Measurements from ENCODE around the gene MRPS18A. TPM values are rescaled to one million over a fixed set of nuclear protein-coding genes. Genes with fewer than 3 reads are reported as not detected.

Gene MRPS18A
- total and polyA plus RNA-seq, 9 of the 15 experiments (the other 6 are each of a cell fraction or from before 2014, with no cell fraction given) = 87.5 to 243 (median 125) TPM

DNA sequence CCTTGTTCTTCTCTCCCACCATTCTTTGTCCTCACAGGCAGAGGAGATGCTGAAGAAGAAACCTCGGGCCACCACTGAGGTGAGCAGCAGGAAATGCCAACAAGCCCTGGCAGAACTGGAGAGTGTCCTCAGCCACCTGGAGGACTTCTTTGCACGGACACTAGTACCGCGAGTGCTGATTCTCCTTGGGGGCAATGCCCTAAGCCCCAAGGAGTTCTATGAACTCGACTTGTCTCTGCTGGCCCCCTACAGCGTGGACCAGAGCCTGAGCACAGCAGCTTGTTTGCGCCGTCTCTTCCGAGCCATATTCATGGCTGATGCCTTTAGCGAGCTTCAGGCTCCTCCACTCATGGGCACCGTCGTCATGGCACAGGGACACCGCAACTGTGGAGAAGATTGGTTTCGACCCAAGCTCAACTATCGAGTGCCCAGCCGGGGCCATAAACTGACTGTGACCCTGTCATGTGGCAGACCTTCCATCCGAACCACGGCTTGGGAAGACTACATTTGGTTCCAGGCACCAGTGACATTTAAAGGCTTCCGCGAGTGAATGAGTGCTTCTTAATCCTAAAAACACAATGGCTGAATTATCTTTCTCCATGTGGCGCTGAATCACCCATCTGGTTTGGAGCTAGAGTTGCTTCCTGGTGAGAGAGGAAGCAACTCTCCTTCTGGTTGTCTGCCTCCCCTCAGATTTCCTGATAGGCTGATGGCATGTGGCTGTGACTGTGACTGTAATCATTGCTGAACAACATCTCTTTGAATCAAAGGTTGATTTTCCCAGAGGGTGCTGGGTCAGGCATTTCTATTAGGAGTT is 47.4 kb downstream of the MRPS18A start (continued):
- TF ChIP-seq TEAD1 (CRISPR knock-in tag; IDR thresholded peaks at IDR 0.05) (peak in 1 of 2 experiments; percentile 65; a peak in 2 of 4 replicates), STAT5A (IDR thresholded peaks at IDR 0.05; ENCODE audit: borderline replicate concordance, low read length) (no peak), BDP1 (IDR thresholded peaks at IDR 0.05; ENCODE audit: insufficient read depth, insufficient read length) (no peak), JUNB (CRISPR knock-in tag; conservative IDR thresholded peaks at IDR 0.05) (no peak), PHB (CRISPR knock-in tag; IDR thresholded peaks at IDR 0.05) (no peak), NR2F6 (CRISPR knock-in tag; IDR thresholded peaks at IDR 0.05) (no peak), NCOA6 (IDR thresholded peaks at IDR 0.05) (no peak), POLR2A (conservative IDR thresholded peaks at IDR 0.05) (no peak), ZNF507 (tag; conservative IDR thresholded peaks at IDR 0.05) (no peak), POLR3A (IDR thresholded peaks at IDR 0.05; ENCODE audit: borderline replicate concordance, extremely low read depth, insufficient read depth, insufficient read length) (no peak), ZNF717 (CRISPR knock-in tag; IDR thresholded peaks at IDR 0.05) (no peak), FIP1L1 (IDR thresholded peaks at IDR 0.05; ENCODE audit: low read depth, low read length, poor library complexity, severe bottlenecking) (no peak), TBL1XR1 (IDR thresholded peaks at IDR 0.05; ENCODE audit: low read length in 2 of 2) (peak in 1 of 2 experiments; percentile 67; a peak in 2 of 4 replicates), RBM17 (IDR thresholded peaks at IDR 0.05; ENCODE audit: borderline replicate concordance, low read depth, low read length) (no peak), KAT8 (IDR thresholded peaks at IDR 0.05; ENCODE audit: low read depth) (no peak), ZNF75A (CRISPR knock-in tag; IDR thresholded peaks at IDR 0.05) (no peak), HMG20B (CRISPR knock-in tag; IDR thresholded peaks at IDR 0.05) (no peak), RUNX1 (IDR thresholded peaks at IDR 0.05; ENCODE audit: low read depth) (no peak), MAZ (CRISPR knock-in tag; conservative IDR thresholded peaks at IDR 0.05 in 1 of 2, IDR thresholded peaks at IDR 0.05 in 1 of 2) (no peak)
- TF ChIP-seq, protein P1, sequence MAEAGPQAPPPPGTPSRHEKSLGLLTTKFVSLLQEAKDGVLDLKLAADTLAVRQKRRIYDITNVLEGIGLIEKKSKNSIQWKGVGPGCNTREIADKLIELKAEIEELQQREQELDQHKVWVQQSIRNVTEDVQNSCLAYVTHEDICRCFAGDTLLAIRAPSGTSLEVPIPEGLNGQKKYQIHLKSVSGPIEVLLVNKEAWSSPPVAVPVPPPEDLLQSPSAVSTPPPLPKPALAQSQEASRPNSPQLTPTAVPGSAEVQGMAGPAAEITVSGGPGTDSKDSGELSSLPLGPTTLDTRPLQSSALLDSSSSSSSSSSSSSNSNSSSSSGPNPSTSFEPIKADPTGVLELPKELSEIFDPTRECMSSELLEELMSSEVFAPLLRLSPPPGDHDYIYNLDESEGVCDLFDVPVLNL (CRISPR knock-in tag; IDR thresholded peaks at IDR 0.05; ENCODE audit: low read depth) = no peak
- TF ChIP-seq, protein P2, sequence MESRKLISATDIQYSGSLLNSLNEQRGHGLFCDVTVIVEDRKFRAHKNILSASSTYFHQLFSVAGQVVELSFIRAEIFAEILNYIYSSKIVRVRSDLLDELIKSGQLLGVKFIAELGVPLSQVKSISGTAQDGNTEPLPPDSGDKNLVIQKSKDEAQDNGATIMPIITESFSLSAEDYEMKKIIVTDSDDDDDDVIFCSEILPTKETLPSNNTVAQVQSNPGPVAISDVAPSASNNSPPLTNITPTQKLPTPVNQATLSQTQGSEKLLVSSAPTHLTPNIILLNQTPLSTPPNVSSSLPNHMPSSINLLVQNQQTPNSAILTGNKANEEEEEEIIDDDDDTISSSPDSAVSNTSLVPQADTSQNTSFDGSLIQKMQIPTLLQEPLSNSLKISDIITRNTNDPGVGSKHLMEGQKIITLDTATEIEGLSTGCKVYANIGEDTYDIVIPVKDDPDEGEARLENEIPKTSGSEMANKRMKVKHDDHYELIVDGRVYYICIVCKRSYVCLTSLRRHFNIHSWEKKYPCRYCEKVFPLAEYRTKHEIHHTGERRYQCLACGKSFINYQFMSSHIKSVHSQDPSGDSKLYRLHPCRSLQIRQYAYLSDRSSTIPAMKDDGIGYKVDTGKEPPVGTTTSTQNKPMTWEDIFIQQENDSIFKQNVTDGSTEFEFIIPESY (CRISPR knock-in tag; IDR thresholded peaks at IDR 0.05) = peak; percentile 84
- TF ChIP-seq, protein P3, sequence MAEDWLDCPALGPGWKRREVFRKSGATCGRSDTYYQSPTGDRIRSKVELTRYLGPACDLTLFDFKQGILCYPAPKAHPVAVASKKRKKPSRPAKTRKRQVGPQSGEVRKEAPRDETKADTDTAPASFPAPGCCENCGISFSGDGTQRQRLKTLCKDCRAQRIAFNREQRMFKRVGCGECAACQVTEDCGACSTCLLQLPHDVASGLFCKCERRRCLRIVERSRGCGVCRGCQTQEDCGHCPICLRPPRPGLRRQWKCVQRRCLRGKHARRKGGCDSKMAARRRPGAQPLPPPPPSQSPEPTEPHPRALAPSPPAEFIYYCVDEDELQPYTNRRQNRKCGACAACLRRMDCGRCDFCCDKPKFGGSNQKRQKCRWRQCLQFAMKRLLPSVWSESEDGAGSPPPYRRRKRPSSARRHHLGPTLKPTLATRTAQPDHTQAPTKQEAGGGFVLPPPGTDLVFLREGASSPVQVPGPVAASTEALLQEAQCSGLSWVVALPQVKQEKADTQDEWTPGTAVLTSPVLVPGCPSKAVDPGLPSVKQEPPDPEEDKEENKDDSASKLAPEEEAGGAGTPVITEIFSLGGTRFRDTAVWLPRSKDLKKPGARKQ (CRISPR knock-in tag; IDR thresholded peaks at IDR 0.05) = peak; percentile 92
- TF ChIP-seq, protein P4, sequence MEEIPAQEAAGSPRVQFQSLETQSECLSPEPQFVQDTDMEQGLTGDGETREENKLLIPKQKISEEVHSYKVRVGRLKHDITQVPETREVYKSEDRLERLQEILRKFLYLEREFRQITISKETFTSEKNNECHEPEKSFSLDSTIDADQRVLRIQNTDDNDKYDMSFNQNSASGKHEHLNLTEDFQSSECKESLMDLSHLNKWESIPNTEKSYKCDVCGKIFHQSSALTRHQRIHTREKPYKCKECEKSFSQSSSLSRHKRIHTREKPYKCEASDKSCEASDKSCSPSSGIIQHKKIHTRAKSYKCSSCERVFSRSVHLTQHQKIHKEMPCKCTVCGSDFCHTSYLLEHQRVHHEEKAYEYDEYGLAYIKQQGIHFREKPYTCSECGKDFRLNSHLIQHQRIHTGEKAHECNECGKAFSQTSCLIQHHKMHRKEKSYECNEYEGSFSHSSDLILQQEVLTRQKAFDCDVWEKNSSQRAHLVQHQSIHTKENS (CRISPR knock-in tag; IDR thresholded peaks at IDR 0.05) = no peak
